BLaER1 treated with 17β-estradiol and CSF1 and Interleukin-3, amounts not matched to agents 10 nM and 100 nM (cell line): ENCODE results near the gene APMAP.

Experiments
- H3K27ac ChIP-seq, 11 experiments: shearing (Covaris generic); formaldehyde crosslinking; 2 replicates each; pipeline ENCODE4 v1.8.1; 2022
- H3K27me3 ChIP-seq, 11 experiments: shearing (Covaris generic); formaldehyde crosslinking; 2 replicates each; pipeline ENCODE4 v1.8.1; 2022
- H3K36me3 ChIP-seq, 11 experiments: shearing (Covaris generic); formaldehyde crosslinking; 2 replicates each; pipeline ENCODE4 v1.8.1; 2022
- H3K4me1 ChIP-seq, 10 experiments: shearing (Covaris generic); formaldehyde crosslinking; 2 replicates each; pipeline ENCODE4 v1.8.1; 2022
- H3K4me2 ChIP-seq, 11 experiments: shearing (Covaris generic); formaldehyde crosslinking; 2 replicates each; pipeline ENCODE4 v1.8.1; 2022
- H3K4me3 ChIP-seq, 10 experiments: shearing (Covaris generic); formaldehyde crosslinking; 2 replicates each; pipeline ENCODE4 v1.8.1; 2022
- H3K9ac ChIP-seq, 11 experiments: shearing (Covaris generic); formaldehyde crosslinking; 2 replicates each; pipeline ENCODE4 v1.8.1; 2022
- H3K9me3 ChIP-seq, 11 experiments: shearing (Covaris generic); formaldehyde crosslinking; replicated peaks in 1 of 11; 2 replicates each; pipeline ENCODE4 v1.8.1; 2022
- H4K20me1 ChIP-seq, 11 experiments: shearing (Covaris generic); formaldehyde crosslinking; 2 replicates each; pipeline ENCODE4 v1.8.1; 2022
- Cebpa-rat ChIP-seq, 11 experiments: shearing (Covaris generic); IDR thresholded peaks; 2 replicates each; pipeline ENCODE4 v1.8.1; 2022

The APMAP gene

DNA sequence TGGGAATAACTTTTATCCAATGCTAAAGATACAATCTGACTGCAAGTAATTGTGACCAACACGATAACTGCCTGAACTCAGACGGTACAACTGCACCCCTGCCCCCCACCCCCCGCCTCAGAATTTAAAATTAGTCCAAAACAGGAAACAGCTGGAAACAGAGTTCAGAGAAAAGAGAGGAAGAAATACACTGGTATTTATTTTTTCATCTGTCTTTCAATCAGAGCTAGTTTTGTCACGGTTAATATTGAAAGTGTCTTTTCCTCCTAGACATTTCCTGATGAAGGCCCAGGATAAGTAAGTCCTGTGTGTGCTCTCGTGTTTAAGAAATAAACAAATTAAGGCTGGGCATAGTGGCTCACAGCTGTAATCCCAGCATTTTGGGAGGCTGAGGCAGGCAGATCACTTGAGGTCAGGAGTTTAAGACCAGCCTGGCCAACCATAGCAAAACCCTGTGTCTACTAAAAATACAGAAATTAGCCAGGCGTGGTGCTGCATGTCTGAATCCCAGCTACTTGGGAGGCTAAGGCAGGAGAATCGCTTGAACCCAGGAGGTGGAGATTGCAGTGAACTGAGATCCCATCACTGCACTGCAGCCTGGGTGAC lies 43.9 kb upstream of the APMAP start:
- H3K4me3 ChIP-seq = peak overlapping the region; percentile 19 to 56 (median 42); a peak in 18 of 20 replicates
- peaks cover 0 to 5% (median 0%) of the 10 kb centered on the region in 11 experiments; a peak in 4 of 22 replicates for H4K20me1 ChIP-seq
- H3K9ac ChIP-seq = peak overlapping the region; percentile 65 to 80 (median 71)
- H3K9me3 ChIP-seq = 0 out of 22 replicates have a peak, but pooled peaks cover 0 to 6% (median 0%) of the 10 kb centered on the region in 11 experiments
- no peaks in the 10 kb centered on the region for H3K27me3 ChIP-seq
- peaks cover 0 to 19% (median 13%) of the 10 kb centered on the region in 11 experiments; a peak in 13 of 22 replicates for H3K36me3 ChIP-seq
- H3K4me2 ChIP-seq = peak overlapping the region; percentile 77 to 97 (median 91)
- peaks cover 57 to 94% (median 84%) of the 10 kb centered on the region in 10 experiments for H3K4me1 ChIP-seq
- no peak for TF ChIP-seq Cebpa-rat (IDR thresholded peaks at IDR 0.05)
- peak overlapping the region; percentile 69 to 86 (median 79); a peak in 21 of 22 replicates for H3K27ac ChIP-seq

DNA sequence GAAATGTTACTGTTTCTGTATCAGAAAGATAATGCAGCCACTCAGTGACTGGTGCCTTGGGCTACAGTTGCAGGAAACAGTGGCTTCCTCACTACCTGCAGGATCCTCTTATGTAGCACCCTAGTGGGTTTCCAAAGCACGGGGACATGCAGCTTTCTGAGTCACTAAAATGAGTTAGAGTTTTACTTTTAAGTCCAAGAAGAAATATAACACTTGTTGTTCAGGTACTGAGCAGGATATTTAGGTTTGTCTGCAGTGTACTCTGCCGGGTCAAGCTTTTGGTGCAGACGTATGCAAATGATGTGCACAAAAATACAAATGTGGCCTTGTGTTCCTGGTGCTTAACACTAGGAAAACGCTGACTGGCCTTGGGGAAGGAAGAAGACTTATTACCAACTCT lies 43.4 kb upstream of the APMAP start:
- no peak for TF ChIP-seq Cebpa-rat (IDR thresholded peaks at IDR 0.05)
- Histone ChIP-seq H3K4me1 (peaks cover 57 to 89% (median 79%) of the 10 kb centered on the region in 10 experiments), H3K27me3 (no peaks in the 10 kb centered on the region), H4K20me1 (peaks cover 0 to 5% (median 0%) of the 10 kb centered on the region in 11 experiments; a peak in 4 of 22 replicates), H3K4me3 (peak overlapping the region; percentile 19 to 56 (median 42); a peak in 17 of 20 replicates), H3K9ac (peak overlapping the region; percentile 65 to 80 (median 71); a peak in 21 of 22 replicates), H3K4me2 (peak overlapping the region; percentile 77 to 97 (median 91)), H3K36me3 (peaks cover 0 to 22% (median 18%) of the 10 kb centered on the region in 11 experiments; a peak in 17 of 22 replicates), H3K9me3 (0 out of 22 replicates have a peak, but pooled peaks cover 0 to 6% (median 0%) of the 10 kb centered on the region in 11 experiments), H3K27ac (peak overlapping the region; percentile 69 to 86 (median 79); a peak in 21 of 22 replicates)

DNA sequence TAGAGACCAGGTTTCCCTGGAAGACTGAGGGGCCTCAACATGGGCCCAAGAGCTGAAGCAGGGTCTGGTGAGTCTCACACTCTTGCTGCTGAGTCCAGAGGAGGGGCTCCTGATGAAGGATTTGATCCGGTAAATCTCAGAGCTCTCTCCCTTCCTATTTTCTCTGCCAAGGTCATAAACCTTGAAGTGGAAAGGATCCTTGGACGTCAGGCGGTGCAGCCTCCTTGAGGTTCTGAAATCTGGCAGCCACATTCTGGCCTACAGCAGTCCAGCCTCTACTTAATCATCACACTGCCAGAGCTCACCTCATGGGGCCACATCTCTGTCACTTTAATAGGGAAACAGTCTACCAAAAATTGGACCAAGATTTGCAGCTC lies 41.4 kb upstream of the APMAP start:
- H3K4me2 ChIP-seq = peak overlapping the region in 7 of 11 experiments; percentile 5 to 97 (median 77); a peak in 9 of 22 replicates
- peaks cover 0 to 8% (median 0%) of the 10 kb centered on the region in 11 experiments; a peak in 3 of 22 replicates for H4K20me1 ChIP-seq
- TF ChIP-seq Cebpa-rat (IDR thresholded peaks at IDR 0.05) = no peak
- H3K9ac ChIP-seq = no peak overlapping the region
- H3K4me3 ChIP-seq = no peak overlapping the region
- peak overlapping the region in 4 of 11 experiments; percentile 3 to 85 (median 23); a peak in 5 of 22 replicates for H3K27ac ChIP-seq
- H3K27me3 ChIP-seq = no peaks in the 10 kb centered on the region
- peaks cover 39 to 68% (median 59%) of the 10 kb centered on the region in 10 experiments for H3K4me1 ChIP-seq
- 0 out of 22 replicates have a peak, but pooled peaks cover 0 to 6% (median 0%) of the 10 kb centered on the region in 11 experiments for H3K9me3 ChIP-seq
- H3K36me3 ChIP-seq = peaks cover 18 to 42% (median 36%) of the 10 kb centered on the region in 11 experiments; a peak in 21 of 22 replicates

GRCh38 chr20:25033265-25033923 lies 40.8 kb upstream of the APMAP start:
- Histone ChIP-seq H3K36me3 (peaks cover 23 to 47% (median 36%) of the 10 kb centered on the region in 11 experiments; a peak in 21 of 22 replicates), H3K4me1 (peaks cover 34 to 63% (median 54%) of the 10 kb centered on the region in 10 experiments), H3K4me3 (no peak overlapping the region), H3K9ac (no peak overlapping the region; a peak in 1 of 22 replicates), H3K27me3 (no peaks in the 10 kb centered on the region), H3K4me2 (peak overlapping the region in 7 of 11 experiments; percentile 5 to 97 (median 77); a peak in 8 of 22 replicates), H4K20me1 (peaks cover 0 to 8% (median 0%) of the 10 kb centered on the region in 11 experiments; a peak in 3 of 22 replicates), H3K9me3 (0 out of 22 replicates have a peak, but pooled peaks cover 0 to 6% (median 0%) of the 10 kb centered on the region in 11 experiments), H3K27ac (peak overlapping the region in 4 of 11 experiments; percentile 3 to 85 (median 23); a peak in 5 of 22 replicates)
- no peak for TF ChIP-seq Cebpa-rat (IDR thresholded peaks at IDR 0.05)

DNA sequence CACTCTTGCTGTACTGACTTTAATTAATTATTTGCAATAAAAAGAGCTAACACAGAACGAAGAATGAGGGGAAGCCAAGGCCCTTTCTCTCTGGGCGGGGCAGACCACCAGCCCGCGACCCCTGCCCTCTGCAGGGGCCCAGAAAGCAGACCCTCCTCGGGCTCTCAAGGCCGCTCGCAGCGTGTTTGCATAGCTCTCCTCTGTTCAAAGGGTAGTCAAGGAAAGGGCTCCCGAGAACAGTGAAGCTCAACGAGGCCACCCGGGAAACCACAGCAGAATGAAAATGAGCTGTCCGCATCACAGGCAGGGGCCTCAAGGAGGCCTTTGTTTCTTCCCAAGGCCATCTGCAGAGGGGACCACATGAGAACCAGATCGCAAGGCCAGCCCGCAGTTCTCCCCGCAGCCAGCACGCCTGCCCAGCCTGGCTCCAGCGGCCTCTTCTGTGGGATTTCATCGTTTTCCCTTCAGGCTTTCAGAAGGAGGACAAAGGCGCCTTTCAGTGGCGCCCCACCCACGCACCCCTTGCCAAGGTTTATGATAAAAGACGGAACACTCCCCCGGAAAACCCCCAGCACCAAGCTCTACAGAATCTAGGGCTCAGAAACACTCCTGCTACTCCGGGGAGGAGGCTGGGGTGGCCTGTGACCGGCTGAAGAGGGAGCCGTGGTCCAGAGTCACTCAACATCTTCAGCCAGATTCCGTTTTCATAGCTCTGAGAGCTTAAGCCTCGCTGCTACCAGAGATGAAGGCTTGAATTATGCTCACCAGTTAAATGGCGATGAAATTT lies 40.1 kb upstream of the APMAP start:
- H3K4me3 ChIP-seq = no peak overlapping the region
- H3K9me3 ChIP-seq = 0 out of 22 replicates have a peak, but pooled peaks cover 0 to 6% (median 0%) of the 10 kb centered on the region in 11 experiments
- no peaks in the 10 kb centered on the region for H3K27me3 ChIP-seq
- H3K27ac ChIP-seq = peak overlapping the region in 1 of 11 experiments; percentile 9; a peak in 1 of 22 replicates
- TF ChIP-seq Cebpa-rat (IDR thresholded peaks at IDR 0.05) = no peak
- H3K4me2 ChIP-seq = peak overlapping the region in 3 of 11 experiments; percentile 5 to 96 (median 77); a peak in 4 of 22 replicates
- peaks cover 28 to 56% (median 47%) of the 10 kb centered on the region in 10 experiments for H3K4me1 ChIP-seq
- no peak overlapping the region for H3K9ac ChIP-seq
- H4K20me1 ChIP-seq = peaks cover 0 to 8% (median 0%) of the 10 kb centered on the region in 11 experiments; a peak in 3 of 22 replicates
- peaks cover 24 to 52% (median 40%) of the 10 kb centered on the region in 11 experiments; a peak in 21 of 22 replicates for H3K36me3 ChIP-seq

- Histone ChIP-seq H3K9me3 (0 out of 22 replicates have a peak, but pooled peaks cover 0 to 6% (median 0%) of the 10 kb centered on the region in 11 experiments), H3K4me3 (no peak overlapping the region), H4K20me1 (peaks cover 0 to 8% (median 0%) of the 10 kb centered on the region in 11 experiments; a peak in 3 of 22 replicates), H3K27ac (peak overlapping the region in 1 of 11 experiments; percentile 9; a peak in 1 of 22 replicates), H3K36me3 (peaks cover 24 to 58% (median 42%) of the 10 kb centered on the region in 11 experiments; a peak in 21 of 22 replicates), H3K4me2 (no peak overlapping the region), H3K4me1 (peaks cover 27 to 50% (median 41%) of the 10 kb centered on the region in 10 experiments), H3K27me3 (no peaks in the 10 kb centered on the region), H3K9ac (no peak overlapping the region)
- no peak for TF ChIP-seq Cebpa-rat (IDR thresholded peaks at IDR 0.05)
These were observed 39.5 kb upstream of the APMAP start for GRCh38 chr20:25032065-25032477.

GRCh38 chr20:25031241-25031640 lies 38.7 kb upstream of the APMAP start:
- TF ChIP-seq Cebpa-rat (IDR thresholded peaks at IDR 0.05) = no peak
- Histone ChIP-seq H3K27ac (no peak overlapping the region), H3K9me3 (0 out of 22 replicates have a peak, but pooled peaks cover 0 to 6% (median 0%) of the 10 kb centered on the region in 11 experiments), H3K36me3 (peaks cover 24 to 66% (median 48%) of the 10 kb centered on the region in 11 experiments; a peak in 21 of 22 replicates), H3K27me3 (no peaks in the 10 kb centered on the region), H4K20me1 (peaks cover 0 to 8% (median 0%) of the 10 kb centered on the region in 11 experiments; a peak in 3 of 22 replicates), H3K4me2 (no peak overlapping the region), H3K4me3 (no peak overlapping the region), H3K9ac (no peak overlapping the region), H3K4me1 (peaks cover 27 to 49% (median 41%) of the 10 kb centered on the region in 10 experiments)
